ENCODE measurements around the gene KLHL8. TPM values are rescaled to one million over a fixed set of nuclear protein-coding genes. Genes with fewer than 3 reads are reported as not detected.
A peak's percentile ranks its signal among the peaks of the same experiment; 100 is the strongest.

The KLHL8 gene
- total and polyA plus RNA-seq, 12 donors = 2.4 to 15.0 (median 11.7) TPM

- no peak for DNase-seq
- H3K27me3 ChIP-seq = no peaks in the 10 kb centered on the region
- intact Hi-C loops (cut with DNase I) = no loop called here
- H3K27ac ChIP-seq = peak overlapping the region in 8 of 10 donors; percentile 10 to 90 (median 39)
- H3K4me1 ChIP-seq = peaks cover 0 to 66% (median 45%) of the 10 kb centered on the region in 9 donors
- H3K4me3 ChIP-seq = no peak overlapping the region
- 76 to 83% methylated on average over 5 of the region's 5 CpGs for WGBS, 2 donors
- H3K36me3 ChIP-seq = peaks cover 0 to 91% (median 19%) of the 10 kb centered on the region in 9 donors
- H3K9me3 ChIP-seq = no peaks in the 10 kb centered on the region
- peak in 1 of 8 donors; percentile 32 for ATAC-seq
- TF ChIP-seq CTCF (IDR thresholded peaks at IDR 0.05) = no peak
Measured at GRCh38 chr4:87117732-87118075, 102.7 kb downstream of the KLHL8 start.

GRCh38 chr4:87117051-87117731, 103.2 kb downstream of the KLHL8 start:
- no peaks in the 10 kb centered on the region for H3K9me3 ChIP-seq
- H3K36me3 ChIP-seq = peaks cover 0 to 95% (median 23%) of the 10 kb centered on the region in 9 donors
- DNase-seq (no peak), ATAC-seq (peak in 1 of 8 donors; percentile 3)
- peaks cover 0 to 61% (median 41%) of the 10 kb centered on the region in 9 donors for H3K4me1 ChIP-seq
- TF ChIP-seq CTCF (IDR thresholded peaks at IDR 0.05) = no peak
- peak overlapping the region in 8 of 10 donors; percentile 10 to 90 (median 39) for H3K27ac ChIP-seq
- H3K27me3 ChIP-seq = no peaks in the 10 kb centered on the region
- no peak overlapping the region for H3K4me3 ChIP-seq
- intact Hi-C loops (cut with DNase I) = no loop called here
- 44 to 64% methylated on average over 8 of the region's 8 CpGs for WGBS, 2 donors

- no peak overlapping the region for H3K4me3 ChIP-seq
- H3K9me3 ChIP-seq = no peaks in the 10 kb centered on the region
- H3K27me3 ChIP-seq = no peaks in the 10 kb centered on the region
- TF ChIP-seq CTCF (IDR thresholded peaks at IDR 0.05) = no peak
- ATAC-seq (no peak), DNase-seq (no peak)
- peaks cover 0 to 52% (median 31%) of the 10 kb centered on the region in 9 donors for H3K4me1 ChIP-seq
- peaks cover 0 to 98% (median 24%) of the 10 kb centered on the region in 9 donors for H3K36me3 ChIP-seq
- peak overlapping the region in 1 of 10 donors; percentile 90 for H3K27ac ChIP-seq
- WGBS, 2 donors = 50 to 76% methylated on average over 1 of the region's 1 CpG
- intact Hi-C loops (cut with DNase I) = no loop called here
Measured at GRCh38 chr4:87116231-87116630, 104.2 kb downstream of the KLHL8 start.

- H3K4me1 ChIP-seq = peaks cover 0 to 38% (median 23%) of the 10 kb centered on the region in 9 donors
- TF ChIP-seq CTCF (IDR thresholded peaks at IDR 0.05) = peak in 8 of 9 donors; percentile 13 to 51 (median 38)
- no peaks in the 10 kb centered on the region for H3K27me3 ChIP-seq
- no peak overlapping the region for H3K4me3 ChIP-seq
- peak overlapping the region in 2 of 10 donors; percentile 18 to 37 for H3K27ac ChIP-seq
- peak in 7 of 8 donors; percentile 28 to 57 (median 48) for ATAC-seq
- peaks cover 0 to 90% (median 24%) of the 10 kb centered on the region in 9 donors for H3K36me3 ChIP-seq
- WGBS, 2 donors = 83 to 87% methylated on average over 24 of the region's 24 CpGs
- intact Hi-C loops (cut with DNase I) = no loop called here
- no peaks in the 10 kb centered on the region for H3K9me3 ChIP-seq
- peak in 1 of 2 donors; percentile 39 for DNase-seq
Measured at GRCh38 chr4:87114245-87115062, 106.0 kb downstream of the KLHL8 start.

Measured in heart right ventricle (tissue), 16 donors.